NCI-H187 treated with DMSO at 0.1 percent for 48 hours (cell line): ENCODE measurements around the gene NOL4L.

Experiments
- DNase-seq: peaks from one replicate; lab custom pipeline; 2025; lab: John Stamatoyannopoulos, UW

Gene NOL4L

GRCh38 chr20:32576560-32576959, 8.6 kb downstream of the NOL4L start:
- no peak for DNase-seq

GRCh38 chr20:32575805-32576204, 9.3 kb downstream of the NOL4L start:
- no peak for DNase-seq

DNA sequence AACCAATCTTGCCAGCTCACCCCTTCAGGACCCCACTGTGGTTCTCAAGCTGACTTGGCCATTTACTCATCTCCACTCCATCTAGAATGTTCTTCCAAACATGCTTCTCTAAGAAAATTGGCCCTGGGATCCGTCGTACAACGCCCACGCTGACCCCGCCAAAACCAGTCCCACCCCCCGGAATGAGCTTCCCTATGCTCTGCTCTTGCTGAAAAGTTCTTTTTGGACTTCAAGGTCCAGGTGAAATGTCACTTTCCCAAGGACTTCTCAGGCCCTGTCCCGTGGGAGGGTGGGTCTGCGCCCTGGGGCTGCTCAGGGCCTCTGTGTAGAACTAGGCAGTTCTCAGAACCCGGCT, 9.9 kb downstream of the NOL4L start:
- no peak for DNase-seq

- DNase-seq = no peak
Observed at GRCh38 chr20:32574296-32575226, 10.6 kb downstream of the NOL4L start.

DNA sequence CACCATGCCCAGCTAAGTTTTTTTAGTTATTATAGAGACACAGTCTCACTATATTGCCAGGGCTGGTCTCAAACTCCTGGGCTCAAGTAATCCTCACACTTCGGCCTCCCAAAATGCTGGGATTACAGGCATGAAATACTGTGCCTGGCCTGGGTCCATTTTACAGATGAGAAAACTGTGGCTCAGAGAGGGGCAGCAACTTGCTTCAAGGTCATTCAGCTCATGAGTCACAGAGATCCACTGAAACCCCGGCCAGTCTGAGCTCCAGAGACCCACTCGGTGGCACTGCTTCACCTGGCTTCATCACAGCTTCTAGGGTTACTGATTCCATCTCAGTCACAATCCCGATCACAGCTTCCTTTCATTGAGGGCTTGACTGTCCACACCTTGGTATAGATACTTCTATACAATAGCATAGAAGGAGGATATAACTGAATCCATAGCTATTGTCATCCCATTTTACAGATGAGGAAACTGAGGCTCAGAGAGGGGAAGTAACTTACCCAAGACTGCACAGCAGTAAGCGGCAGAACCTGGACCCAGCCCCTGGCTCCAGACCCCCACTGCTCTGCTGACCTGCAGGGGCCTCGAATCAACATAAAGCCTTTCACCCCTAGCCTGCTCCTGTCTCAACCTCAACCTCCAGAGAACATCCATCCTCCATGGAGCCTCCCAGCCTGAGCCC, 11.8 kb downstream of the NOL4L start:
- no peak for DNase-seq

DNA sequence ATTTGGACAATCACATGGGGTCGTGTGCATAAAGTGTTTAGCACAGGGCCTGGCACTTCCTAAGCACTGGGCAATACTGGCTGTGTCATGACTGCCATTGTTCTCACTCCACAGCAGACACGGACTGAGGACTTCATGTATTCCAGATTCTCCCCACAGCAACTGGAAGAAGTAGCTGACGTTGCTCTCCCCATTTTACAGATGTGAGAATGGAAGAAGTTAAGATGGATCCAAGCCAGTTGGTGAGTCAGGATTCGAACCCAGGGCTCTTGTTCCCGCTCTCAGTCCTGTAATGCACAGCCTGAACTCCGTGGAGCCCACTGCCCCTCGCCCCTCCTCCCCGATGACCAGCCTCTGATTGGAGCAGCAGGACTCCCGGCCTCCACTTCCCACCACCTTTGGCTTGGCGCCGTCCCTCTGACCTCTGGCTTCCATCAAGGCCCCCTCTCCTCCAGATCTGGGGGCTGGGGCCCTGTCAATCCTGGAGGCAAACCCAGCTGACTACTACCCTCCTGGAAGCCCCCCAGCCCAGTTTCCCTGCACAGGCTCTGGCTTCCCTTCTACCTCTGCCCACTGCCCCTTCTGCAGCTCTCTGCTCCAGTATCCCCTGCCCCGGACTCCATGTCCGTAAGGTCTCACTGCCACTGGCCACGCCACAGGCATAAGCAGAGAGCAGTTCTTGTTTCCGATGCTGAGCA, 12.7 kb downstream of the NOL4L start:
- DNase-seq = no peak

- DNase-seq = no peak
Observed at GRCh38 chr20:32571566-32571965, 13.6 kb downstream of the NOL4L start.

GRCh38 chr20:32570401-32571190, 14.5 kb downstream of the NOL4L start:
- DNase-seq = no peak

DNA sequence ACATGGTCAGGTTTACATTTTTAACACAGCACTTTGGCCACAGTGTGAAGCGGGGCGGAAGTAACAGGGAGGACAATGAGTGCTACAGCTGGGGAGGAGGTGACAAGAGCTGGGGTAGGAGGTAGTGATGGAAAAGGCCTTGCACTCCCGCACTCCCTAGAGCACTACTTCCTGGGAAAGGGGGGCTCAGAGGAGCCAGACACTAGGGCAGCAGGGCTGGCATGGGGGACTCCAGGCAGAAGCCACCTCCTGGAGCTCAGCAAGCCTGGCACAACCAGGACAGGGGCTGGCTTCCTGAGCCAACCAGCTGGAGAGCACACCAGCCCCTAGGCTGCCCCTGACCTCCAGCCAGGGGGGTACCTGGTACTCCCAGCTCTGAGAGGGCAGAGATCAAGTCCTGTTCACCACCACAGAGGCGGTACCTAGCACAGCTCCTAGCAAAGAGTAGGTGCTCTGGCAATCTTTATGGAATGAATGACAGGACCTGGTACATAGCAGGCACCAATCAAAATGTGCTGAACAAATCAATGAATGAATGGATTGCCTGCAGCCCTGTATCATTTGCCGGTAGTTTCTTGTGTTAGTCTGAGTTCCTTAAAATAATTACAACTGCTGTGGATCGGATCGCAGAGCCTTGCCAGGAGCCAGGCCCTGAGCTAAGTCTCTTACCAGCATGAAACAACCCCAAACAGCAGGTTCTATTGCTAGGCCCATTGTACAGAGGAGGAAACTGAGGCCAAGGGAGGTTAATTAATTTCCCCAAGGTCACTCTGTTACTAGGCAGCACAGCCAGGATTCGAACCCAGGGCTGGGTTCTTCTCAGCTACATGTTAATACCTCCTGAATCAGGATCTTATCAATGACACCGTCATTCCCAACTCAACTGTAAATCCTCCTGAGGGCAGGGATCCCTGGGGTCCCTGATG, 15.5 kb downstream of the NOL4L start:
- DNase-seq = no peak

- DNase-seq = no peak
Observed at GRCh38 chr20:32569018-32569379, 16.1 kb downstream of the NOL4L start.

DNA sequence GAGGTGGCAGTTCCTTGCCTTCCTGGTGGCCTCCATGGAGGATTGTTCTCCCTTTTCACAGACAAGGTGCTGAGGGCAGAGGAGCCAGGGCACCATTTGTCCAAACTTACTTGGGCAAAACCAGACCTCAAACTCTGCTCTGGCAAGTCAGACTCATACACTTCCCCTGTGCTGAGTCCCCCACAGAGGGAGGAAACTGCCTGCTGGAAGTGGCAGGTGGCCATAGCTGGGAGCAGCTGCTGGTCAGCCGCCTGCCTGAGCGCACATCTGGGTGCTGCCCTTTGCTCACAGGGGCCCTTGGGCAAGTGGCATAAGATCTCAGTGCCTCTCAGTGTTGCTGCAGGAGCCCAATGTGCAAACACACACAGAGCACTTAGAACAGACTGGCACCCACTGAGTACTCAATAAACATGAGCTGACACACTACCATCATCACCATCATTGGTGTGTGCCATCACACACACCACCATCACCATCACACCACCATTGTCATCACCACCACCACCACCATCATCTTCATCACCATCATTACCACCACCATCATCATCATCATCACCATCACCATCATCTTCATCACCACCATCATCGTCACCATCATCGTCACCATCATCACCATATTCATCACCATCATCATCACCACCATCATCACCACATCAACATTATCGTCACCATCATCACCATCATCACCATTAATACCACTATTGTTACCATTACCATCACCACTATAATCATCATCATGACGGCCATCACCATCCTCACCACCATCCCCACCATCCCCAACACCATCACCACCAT, 17.6 kb downstream of the NOL4L start:
- DNase-seq = no peak

DNA sequence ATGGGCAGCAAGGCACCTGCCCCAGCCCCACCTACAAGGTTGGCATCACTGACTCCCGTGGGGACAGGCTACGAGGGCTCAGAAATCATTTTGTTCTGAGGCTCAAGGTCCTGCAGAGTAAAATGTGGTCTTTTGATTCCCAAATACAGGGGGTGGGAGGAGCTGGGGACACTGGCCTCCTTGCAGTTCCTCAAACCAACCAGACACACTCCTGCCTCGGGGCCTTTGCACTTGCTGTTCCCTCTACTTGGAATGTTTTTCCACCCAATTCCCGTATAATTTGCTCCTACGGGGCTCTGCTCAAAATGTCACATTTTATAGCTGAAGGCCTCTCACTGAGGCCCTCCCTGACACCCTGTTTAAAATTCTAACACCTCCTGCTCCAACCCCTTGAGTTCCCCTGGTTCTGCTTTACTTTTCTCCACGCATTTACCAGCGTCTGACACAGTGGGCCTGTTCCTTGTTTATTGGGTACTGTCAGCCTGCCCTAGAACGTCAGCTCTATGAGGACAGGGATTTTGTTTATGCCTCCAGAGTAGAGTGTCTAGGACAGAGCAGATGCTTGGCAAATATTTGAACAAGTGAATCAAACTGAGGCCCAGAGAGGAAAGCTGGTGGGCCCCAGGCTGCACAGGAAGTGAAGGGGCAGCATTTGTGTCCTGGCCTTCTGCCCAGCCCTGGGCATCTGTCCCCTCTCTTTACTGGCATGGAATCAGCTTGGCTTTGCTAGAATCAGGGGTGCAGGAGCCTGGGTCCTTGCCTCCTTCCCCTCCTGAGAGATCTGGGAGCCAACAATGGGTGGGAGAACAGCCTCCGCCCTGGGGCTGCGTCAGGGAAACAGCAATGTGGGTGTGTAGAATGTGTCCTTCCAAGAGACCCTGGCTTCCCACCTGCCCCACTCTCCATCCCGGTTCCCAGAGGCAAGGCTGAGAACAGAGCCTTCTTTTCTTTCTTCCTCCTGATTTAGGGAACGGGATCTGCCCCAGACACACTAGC, 18.5 kb downstream of the NOL4L start:
- DNase-seq = no peak

DNA sequence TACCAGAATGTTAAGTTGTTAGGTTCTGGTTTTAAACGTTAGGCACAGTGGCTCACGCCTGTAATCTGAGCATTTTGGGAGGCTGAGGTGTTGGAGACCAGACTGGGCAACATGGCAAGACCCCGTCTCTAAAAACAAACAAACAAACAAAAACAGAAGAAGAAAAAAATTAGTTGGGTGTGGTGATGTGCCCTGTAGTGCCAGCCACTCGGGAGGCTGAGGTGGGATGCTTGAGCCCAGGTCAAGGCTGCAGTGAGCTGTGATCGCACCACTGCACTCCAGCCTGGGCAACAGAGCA, 19.4 kb downstream of the NOL4L start:
- no peak for DNase-seq

DNA sequence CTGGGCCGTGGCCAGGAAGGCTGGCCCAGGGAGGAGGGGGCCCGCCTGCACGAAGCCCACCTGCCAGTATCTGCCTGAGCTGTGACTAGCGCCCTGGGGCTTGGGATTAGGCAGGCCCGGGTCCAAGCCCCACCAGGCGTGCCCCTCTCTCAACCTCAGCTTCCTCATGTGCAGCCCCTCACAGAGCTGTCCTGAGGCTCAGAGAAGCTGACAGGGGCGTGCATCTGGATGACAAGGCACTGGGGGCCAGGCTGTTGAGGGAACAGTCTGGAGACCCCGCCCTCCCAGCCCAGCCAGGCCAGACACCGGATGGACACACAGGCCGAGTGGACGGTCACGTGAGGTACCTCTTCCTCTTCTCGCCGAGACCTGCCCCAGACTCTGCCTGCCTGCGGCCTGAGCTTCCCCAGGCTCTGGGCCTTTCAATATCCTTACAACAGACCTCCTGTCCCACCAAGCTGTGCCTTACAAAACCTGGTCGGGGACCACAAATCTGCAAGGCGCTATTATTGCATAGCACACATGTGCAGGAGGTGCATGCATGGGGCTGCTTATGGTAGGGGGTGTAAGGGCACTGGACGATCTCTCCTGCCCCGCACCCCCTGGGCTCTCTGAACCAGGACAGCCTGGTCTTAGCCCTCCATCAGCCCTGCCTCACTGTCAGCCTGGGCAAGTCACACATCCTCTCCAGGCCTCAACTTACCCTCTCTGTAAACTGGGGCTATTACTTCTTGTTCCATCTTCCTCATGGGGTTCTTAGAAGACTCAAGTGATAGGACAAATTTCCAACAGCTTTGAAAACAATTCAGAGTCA, 20.0 kb downstream of the NOL4L start:
- DNase-seq = no peak

GRCh38 chr20:32564440-32564839, 20.7 kb downstream of the NOL4L start:
- DNase-seq = no peak

DNA sequence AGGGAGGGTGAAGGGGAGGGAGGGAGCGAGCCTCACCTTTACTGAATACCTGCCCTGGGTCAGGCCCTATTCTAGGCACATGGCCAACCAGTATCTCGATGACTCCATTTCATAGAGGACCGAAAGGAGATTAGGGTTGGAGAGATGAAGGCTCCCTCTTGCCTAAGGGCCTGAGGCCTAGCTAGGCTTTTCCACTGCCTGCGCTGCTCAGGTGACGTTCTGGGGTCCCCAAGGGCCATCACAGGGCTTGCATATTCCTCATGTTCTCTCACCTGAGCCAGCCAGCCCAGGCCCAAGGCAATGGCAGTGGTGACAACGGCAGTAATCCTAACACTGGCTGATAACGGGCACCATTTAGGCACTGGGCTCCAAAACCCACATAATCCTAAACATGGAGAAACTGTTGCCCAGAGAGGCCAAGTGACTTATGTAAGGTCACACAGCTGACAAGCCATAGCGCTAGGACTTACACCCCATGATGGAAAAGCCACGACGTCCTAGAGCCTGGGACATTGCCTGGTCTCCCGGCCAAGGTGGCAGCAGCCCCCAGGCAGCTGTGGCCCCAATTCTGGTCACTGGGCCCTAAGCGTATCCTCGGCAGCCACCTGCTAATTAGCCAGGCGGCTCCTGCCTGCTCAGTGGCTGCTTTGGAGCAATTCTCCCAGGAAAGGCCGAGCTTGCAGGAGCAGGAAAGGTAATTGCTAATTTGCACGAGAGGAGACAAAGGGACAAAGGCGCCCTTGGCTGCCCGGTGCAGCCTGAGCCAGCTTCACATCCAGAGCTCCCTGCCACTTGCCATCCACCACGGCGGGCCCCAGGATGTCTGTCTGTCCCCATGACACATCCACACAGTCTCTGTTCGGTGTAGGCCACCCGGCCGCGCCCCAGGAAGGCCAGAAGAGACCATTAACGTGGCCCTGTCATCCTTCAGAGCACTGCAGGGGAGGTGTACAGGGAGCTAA, 21.5 kb downstream of the NOL4L start:
- DNase-seq = no peak

- no peak for DNase-seq
Observed at GRCh38 chr20:32562495-32562911, 22.6 kb downstream of the NOL4L start.
